ENCODE measurements around the gene ADD2.

ADD2 gene

GRCh38 chr2:70668432-70668831, 99.6 kb downstream of the ADD2 start:
- DNase-seq (ENCODE audit: extremely low spot score) = no peak
- TF ChIP-seq LEF1 (IDR thresholded peaks at IDR 0.05; ENCODE audit: borderline replicate concordance) = no peak
- no peak for TF ChIP-seq CTBP1 (IDR thresholded peaks at IDR 0.05; ENCODE audit: borderline replicate concordance)
- TF ChIP-seq ZNF384 (IDR thresholded peaks at IDR 0.05) = no peak
- TF ChIP-seq ARNT (IDR thresholded peaks at IDR 0.05) = no peak
- TF ChIP-seq BHLHE40 (IDR thresholded peaks at IDR 0.05; ENCODE audit: borderline replicate concordance) = no peak
- no peak for TF ChIP-seq L3MBTL2 (conservative IDR thresholded peaks at IDR 0.05)
- TF ChIP-seq TARDBP (IDR thresholded peaks at IDR 0.05) = no peak
- TF ChIP-seq FOXM1 (IDR thresholded peaks at IDR 0.05; ENCODE audit: borderline replicate concordance) = no peak
- no peak for TF ChIP-seq SP1 (IDR thresholded peaks at IDR 0.05)
- TF ChIP-seq ELF4 (IDR thresholded peaks at IDR 0.05) = no peak
- no peak for TF ChIP-seq HDGF (IDR thresholded peaks at IDR 0.05; ENCODE audit: borderline replicate concordance)
- no peak for TF ChIP-seq SUZ12 (IDR thresholded peaks at IDR 0.05)
- no peak for TF ChIP-seq FOXK2 (IDR thresholded peaks at IDR 0.05)
- TF ChIP-seq FOXA1 (IDR thresholded peaks at IDR 0.05) = no peak
- no peak for TF ChIP-seq NFRKB (IDR thresholded peaks at IDR 0.05)
- no peak for TF ChIP-seq PKNOX1 (IDR thresholded peaks at IDR 0.05)
- ChIA-PET POLR2A (no interaction called here), CTCF (no interaction called here)

GRCh38 chr2:70664525-70664924, 103.5 kb downstream of the ADD2 start:
- no peak for DNase-seq (ENCODE audit: extremely low spot score)
- POLR2A ChIA-PET = no interaction called here
- no peak for TF ChIP-seq ELF4 (IDR thresholded peaks at IDR 0.05)
- CTCF ChIA-PET = no interaction called here

GRCh38 chr2:70663411-70663810, 104.6 kb downstream of the ADD2 start:
- no peak for DNase-seq (ENCODE audit: extremely low spot score)
- CTCF ChIA-PET = interaction anchor here (0.6 kb wide), 1 partner anchor 23 kb away, joined by 3 read pairs; no protein-coding TSS in a partner anchor
- POLR2A ChIA-PET = no interaction called here
- no peak for TF ChIP-seq L3MBTL2 (conservative IDR thresholded peaks at IDR 0.05)
- TF ChIP-seq SUZ12 (IDR thresholded peaks at IDR 0.05) = no peak
- no peak for TF ChIP-seq CTBP1 (IDR thresholded peaks at IDR 0.05; ENCODE audit: borderline replicate concordance)
- TF ChIP-seq ARNT (IDR thresholded peaks at IDR 0.05) = no peak

GRCh38 chr2:70659551-70659950, 108.4 kb downstream of the ADD2 start:
- POLR2A ChIA-PET = interaction anchor here (1.0 kb wide), 2 partner anchors 11 to 109 kb away, joined by 3 to 4 read pairs; partner anchors contain the start of gene ADD2
- TF ChIP-seq PKNOX1 (IDR thresholded peaks at IDR 0.05) (no peak), CTBP1 (IDR thresholded peaks at IDR 0.05; ENCODE audit: borderline replicate concordance) (no peak), BHLHE40 (IDR thresholded peaks at IDR 0.05; ENCODE audit: borderline replicate concordance) (no peak), FOXA1 (IDR thresholded peaks at IDR 0.05) (no peak), NFRKB (IDR thresholded peaks at IDR 0.05) (no peak), FOXM1 (IDR thresholded peaks at IDR 0.05; ENCODE audit: borderline replicate concordance) (no peak), HDGF (IDR thresholded peaks at IDR 0.05; ENCODE audit: borderline replicate concordance) (no peak), L3MBTL2 (conservative IDR thresholded peaks at IDR 0.05) (no peak), FOXK2 (IDR thresholded peaks at IDR 0.05) (no peak), ARNT (IDR thresholded peaks at IDR 0.05) (no peak), SUZ12 (IDR thresholded peaks at IDR 0.05) (no peak), SP1 (IDR thresholded peaks at IDR 0.05) (no peak), ZNF384 (IDR thresholded peaks at IDR 0.05) (no peak), ELF4 (IDR thresholded peaks at IDR 0.05) (no peak), LEF1 (IDR thresholded peaks at IDR 0.05; ENCODE audit: borderline replicate concordance) (no peak), TARDBP (IDR thresholded peaks at IDR 0.05) (no peak)
- no peak for DNase-seq (ENCODE audit: extremely low spot score)
- CTCF ChIA-PET = interaction anchor here (0.6 kb wide), 1 partner anchor 49 kb away, joined by 4 read pairs; no protein-coding TSS in a partner anchor

- POLR2A ChIA-PET = no interaction called here
- CTCF ChIA-PET = no interaction called here
- no peak for TF ChIP-seq ELF4 (IDR thresholded peaks at IDR 0.05)
- no peak for TF ChIP-seq FOXM1 (IDR thresholded peaks at IDR 0.05; ENCODE audit: borderline replicate concordance)
- TF ChIP-seq TARDBP (IDR thresholded peaks at IDR 0.05) = no peak
- no peak for TF ChIP-seq SUZ12 (IDR thresholded peaks at IDR 0.05)
- no peak for TF ChIP-seq BHLHE40 (IDR thresholded peaks at IDR 0.05; ENCODE audit: borderline replicate concordance)
- no peak for TF ChIP-seq SP1 (IDR thresholded peaks at IDR 0.05)
- no peak for DNase-seq (ENCODE audit: extremely low spot score)
Observed at GRCh38 chr2:70658476-70658875, 109.5 kb downstream of the ADD2 start.

- ChIA-PET POLR2A (no interaction called here), CTCF (no interaction called here)
Observed at GRCh38 chr2:70657246-70657645, 110.8 kb downstream of the ADD2 start.

More at GRCh38 chr2:70657246-70657645, 110.8 kb downstream of the ADD2 start:
- TF ChIP-seq PKNOX1 (IDR thresholded peaks at IDR 0.05) (no peak), SUZ12 (IDR thresholded peaks at IDR 0.05) (no peak), ELF4 (IDR thresholded peaks at IDR 0.05) (no peak), TARDBP (IDR thresholded peaks at IDR 0.05) (no peak), CTBP1 (IDR thresholded peaks at IDR 0.05; ENCODE audit: borderline replicate concordance) (no peak), SP1 (IDR thresholded peaks at IDR 0.05) (no peak), L3MBTL2 (conservative IDR thresholded peaks at IDR 0.05) (no peak), FOXK2 (IDR thresholded peaks at IDR 0.05) (no peak), BHLHE40 (IDR thresholded peaks at IDR 0.05; ENCODE audit: borderline replicate concordance) (no peak), ZNF384 (IDR thresholded peaks at IDR 0.05) (no peak)
- DNase-seq (ENCODE audit: extremely low spot score) = no peak
